GM10847 (cell line): ENCODE measurements around the gene MYO1E.

Source experiments
- POLR2A ChIP-seq: IDR thresholded peaks from 2 replicates; pipeline ENCODE4 v1.6.1; 2011; ENCODE audit not compliant: insufficient read length; ENCODE audit errors: extremely low read depth

MYO1E gene

DNA sequence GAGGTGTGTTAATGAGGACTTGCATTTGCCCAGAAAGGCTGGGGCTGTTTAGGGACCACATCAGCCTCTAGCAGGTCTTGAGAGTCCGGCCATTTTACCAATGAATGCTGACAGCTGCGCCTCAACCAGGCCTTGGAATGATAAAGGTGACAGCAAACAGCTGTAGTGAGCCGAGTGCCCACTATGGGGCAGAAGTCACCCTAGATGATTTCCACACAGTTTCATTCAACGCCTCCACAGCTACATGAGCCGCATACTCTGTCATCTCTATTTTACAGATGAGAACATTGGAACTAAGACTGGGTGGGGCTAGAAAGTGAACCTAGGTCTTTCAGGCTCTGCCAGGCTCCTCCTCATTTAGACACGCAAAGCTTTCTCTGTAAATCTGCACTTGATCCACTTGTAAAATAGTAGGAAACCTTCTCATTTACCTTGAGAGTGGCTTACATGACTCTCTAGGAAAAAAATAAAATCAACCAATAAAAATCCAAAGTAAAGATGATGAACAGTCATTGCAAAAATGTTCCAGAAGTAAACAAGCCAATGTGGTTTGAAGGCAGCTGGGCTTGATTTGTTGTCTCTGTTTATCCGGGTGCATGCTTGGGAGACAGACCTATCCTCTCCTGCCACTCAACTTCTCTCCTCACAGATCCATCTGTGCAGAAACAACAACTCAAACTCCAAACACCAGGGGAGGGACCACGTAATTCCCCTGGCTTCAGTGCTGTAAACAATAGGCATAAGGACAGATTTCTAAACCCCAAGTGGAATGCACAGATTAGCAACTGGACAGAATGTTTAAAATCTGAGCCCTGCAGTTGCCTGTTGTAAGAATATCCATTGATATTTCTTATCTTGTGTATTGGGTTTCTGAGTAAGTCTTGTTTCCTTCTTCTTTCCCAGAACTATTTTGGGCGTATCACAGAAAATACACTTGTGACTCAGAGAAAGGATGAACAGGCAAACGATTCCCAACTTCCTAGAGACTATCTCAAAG lies 197.5 kb downstream of the MYO1E start:
- no peak for TF ChIP-seq POLR2A

DNA sequence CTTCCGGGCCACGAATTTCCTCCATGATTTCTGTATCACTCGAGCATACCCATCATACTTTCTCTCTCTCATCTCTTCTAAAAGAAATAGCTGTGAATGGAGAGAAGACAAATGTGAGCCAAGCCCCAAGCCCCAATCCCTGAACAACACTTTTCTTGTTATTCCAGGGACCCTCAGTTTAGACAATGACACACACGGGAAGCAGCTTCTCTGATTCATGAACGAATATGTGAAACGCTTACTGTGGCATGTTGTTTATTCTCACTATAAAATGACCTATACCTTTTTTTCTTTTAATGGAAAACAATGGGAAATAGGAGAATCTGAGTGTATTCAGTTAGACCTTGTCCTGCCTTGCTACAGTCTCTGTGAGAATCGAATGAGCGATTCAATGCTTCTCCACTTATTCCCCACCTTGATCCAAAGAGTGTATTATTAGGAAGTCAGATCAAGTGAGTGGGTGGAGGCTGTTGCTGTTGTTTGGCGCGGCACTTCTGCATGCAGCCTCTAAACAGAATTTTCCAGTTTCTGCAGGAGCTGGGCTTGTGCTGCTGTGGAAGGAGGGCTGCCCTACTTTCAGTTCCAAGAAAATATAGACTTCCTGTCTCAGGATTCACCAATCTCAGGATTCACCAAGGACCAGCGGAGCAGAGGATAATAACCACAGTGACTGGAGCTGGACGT lies 198.4 kb downstream of the MYO1E start:
- no peak for TF ChIP-seq POLR2A

DNA sequence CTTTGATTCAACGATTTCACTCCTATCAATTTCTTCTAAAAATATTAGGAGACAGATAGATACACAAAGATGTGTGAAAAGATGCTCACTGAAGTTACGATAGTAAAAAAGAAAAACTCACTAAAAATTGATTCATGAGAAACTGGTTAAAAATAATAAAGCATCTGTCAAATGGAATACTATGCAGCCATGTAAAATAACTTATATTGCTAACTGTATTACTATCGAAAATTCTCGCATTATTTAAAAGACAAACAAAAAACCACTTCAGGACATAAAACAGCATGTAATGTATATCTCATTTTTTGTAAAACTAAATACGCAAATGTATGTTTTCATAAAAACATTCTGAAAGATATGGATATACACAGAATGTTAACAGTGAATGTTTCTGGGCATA lies 199.5 kb downstream of the MYO1E start:
- TF ChIP-seq POLR2A: no peak

DNA sequence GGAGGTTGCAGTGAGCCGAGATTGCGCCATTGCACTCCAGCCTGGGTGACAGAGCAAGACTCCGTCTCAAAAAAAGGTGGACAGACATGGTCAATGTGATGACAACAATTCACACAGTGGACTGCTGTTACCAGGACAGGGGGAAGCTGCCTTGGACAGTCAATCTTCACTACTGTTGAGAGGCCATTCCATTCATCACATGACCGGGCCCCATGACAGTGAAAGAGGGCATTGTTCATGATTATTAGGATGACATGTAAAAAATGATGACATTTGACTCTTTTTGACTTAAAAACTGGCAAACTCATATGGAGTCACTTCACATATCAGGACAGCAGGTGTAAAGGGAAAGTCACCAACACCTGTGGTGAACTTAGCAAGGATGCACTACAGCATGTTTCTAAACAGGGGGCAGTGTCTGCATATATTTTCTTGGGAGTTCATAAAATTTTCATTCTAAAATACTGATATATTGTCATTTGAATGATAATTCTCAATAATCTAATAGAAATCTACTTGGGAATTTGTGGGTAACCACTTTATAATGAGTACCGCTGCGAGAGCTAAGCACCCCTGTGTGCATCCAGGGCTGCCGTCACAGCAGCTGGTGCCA lies 200.3 kb downstream of the MYO1E start:
- TF ChIP-seq POLR2A: no peak

DNA sequence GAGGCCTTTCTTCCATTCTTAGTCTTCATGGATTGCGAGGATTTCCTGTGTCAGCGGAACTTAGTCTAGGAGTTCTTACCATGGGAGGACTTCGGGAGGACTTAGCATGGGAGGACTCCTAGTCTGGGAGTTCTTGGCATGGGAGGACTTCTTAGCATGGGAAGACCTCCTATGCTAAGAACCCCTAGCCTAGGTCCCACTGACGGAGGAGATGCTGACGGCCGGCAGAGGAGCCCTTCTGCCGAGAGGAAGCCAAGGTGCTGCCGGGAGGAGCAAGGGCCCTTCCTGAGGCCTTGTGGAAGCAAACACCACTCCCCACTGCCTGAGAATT lies 201.6 kb downstream of the MYO1E start:
- TF ChIP-seq POLR2A: no peak

DNA sequence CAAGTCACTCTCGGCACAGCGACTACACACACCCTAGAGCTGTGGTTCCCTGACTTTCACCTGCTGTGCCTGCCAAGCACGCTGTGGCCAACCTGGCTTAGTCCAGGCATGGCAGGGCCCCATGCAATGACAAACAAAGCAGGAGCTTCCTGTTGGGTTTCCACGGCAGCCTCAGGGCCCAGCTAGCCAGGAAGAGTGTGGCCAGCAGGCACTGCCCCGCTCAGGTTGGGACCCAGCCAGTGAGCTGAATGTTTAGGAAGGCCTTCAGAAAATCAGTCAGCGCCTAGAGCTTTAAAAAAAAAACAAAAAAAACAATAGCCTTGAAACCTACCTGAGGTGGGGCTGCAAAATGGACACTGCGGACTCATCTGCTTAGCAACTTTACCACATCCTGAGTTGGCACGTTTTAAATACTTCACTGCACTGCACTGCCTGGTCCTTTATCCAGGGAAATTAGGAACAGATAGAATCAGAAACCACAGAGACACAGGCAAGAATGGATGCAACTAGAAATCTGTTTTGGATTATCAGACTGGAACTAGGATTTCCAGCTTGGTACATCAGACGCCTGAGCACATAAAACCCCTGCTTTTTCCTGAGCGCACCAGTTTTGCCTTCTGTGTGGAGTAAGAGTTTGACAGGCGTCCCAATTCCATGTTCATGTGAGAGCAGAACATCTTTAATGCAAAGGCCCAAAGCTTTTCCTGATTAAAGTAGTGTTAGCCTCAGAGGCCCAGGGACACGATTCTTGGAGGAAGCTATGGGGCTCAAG lies 202.2 kb downstream of the MYO1E start:
- TF ChIP-seq POLR2A: no peak

DNA sequence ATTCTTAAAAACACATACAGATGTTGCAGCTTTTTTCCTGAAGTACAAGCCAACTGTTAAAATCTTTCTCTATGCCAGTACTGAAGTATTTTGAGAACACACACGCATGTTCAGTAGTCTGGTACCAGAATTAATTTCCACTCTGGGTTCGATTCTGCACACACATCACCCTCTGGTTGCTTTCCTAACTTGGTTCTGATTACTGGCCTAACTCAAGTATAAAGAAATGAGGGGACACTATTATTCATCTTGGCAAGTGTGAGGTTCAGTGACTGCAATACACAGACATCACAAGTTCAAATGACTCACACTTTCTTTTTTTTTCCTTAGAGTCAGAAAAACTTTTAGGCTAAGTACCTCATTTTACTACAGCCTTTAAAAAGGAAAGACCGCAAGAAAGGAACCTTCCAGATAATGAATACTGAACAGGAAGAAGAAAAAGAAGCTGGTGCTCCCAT lies 203.4 kb downstream of the MYO1E start:
- no peak for TF ChIP-seq POLR2A

DNA sequence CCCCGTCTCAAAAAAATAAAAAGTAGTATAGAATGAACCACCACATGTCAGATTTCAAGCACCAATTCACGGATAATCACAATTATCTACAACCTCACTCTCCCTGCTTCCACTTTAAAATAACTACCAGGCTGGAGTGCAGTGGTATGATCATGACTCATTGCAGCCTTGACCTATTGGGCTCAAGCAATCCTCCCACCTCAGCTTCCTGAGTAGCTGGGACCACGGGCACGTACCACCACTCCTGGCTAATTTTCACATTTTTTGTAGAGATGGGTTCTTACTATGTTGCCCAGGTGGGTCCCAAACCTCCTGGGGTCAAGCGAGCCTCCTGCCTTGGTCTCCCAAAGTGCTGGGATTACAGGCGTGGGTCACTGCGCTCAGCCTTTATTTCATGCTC lies 204.1 kb downstream of the MYO1E start:
- TF ChIP-seq POLR2A: no peak

DNA sequence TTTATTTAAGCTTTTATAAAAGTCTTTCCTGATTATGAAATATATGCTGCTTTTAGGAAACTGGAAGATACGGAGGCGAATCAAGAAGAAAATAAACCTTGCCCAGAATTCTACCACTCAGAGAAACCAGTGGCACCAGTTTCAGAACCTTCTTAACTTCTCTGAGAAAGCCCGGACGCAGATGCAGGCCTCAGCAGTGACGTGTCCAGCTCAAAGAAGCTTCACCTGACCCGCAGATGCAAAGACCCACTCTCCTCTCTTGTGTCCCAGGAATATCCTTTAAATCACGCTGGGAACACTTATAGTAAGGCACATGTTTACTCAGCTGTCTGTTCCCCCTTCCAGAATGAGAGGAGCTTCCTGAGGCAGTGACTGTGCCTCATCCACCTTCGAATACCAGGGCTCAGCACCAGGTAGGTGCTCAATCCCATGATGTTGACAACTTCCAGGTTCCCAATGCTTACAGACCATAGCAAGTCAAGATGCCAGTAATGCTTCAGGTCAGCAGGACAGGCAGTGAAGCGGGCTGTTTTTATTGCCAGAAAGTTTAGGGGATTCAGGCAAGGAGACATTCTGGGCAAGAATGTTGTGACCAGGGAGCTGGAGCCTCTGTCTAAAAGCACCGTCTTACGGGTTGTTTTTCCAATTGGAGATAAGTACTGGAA lies 205.9 kb downstream of the MYO1E start:
- no peak for TF ChIP-seq POLR2A

DNA sequence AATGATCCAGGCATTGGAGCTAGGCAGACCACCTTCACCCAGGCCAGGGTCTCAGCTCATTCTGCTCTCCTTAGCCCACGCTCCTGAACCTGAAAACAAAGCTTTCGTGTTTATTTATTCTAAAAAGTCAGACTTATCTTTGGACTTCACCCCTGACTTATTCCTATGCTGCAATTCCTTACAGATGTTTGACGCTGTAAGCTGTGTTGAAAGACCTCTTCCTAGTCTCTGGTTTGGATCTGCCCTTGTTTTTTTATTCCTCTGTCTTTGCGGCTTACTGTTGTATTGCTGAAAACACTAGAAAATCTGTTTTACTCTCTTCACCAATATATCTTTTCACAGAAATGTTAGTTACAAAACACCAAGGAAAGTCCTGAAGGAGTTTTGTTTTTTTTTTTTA lies 206.5 kb downstream of the MYO1E start:
- TF ChIP-seq POLR2A: no peak

DNA sequence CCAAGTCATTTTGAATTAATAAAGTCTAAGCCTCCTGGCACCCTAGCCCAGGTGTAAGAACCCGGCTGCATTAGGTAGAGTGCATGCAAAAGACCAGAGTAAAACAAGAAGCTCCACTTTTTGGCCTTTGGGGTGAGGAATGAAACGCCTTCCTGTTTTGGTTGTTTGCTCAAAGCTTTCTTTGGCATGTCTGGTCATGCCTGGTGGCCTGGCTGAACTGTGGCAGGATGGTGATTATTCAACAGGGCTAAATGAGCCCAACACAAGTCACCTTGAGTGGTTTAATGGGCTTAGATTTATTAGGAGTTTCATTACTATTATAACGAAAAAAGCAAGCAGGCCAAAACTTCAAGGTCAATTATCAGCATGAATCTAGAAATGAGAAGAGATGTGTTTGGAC lies 206.9 kb downstream of the MYO1E start:
- no peak for TF ChIP-seq POLR2A

DNA sequence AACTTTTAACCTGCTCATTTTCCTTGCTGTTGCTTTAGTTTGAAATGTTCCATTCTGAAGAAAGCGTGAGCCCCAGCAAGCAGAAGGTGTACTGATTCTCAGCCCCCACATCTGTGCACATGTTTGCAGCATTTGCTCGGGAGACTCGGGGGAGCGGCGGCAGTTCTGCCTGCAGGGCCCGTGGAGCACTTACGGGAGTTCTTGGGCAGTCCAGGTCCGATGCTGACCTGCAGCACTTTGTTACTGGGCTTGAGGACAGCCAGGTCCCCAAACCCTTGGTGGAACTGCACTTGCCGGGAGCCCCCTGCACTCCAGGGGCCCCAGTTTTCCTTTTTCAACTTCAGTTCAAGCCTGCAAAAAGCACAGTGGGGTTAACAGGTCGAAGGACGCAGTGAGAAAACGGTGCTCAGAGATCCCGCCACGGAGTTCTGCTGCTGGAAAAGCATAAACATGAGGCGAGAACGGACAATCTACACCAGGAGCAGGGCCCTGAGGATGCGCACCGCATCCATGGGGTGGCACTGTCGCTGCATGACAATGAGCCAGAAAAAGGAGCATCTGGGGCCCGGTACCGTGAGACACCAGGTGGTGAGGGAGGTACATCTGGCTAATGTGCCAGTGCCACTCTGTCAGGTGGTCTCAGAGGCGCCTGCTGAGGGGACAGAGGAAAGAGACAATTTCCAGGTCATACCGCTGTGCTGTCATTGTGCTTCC lies 211.6 kb downstream of the MYO1E start:
- no peak for TF ChIP-seq POLR2A

DNA sequence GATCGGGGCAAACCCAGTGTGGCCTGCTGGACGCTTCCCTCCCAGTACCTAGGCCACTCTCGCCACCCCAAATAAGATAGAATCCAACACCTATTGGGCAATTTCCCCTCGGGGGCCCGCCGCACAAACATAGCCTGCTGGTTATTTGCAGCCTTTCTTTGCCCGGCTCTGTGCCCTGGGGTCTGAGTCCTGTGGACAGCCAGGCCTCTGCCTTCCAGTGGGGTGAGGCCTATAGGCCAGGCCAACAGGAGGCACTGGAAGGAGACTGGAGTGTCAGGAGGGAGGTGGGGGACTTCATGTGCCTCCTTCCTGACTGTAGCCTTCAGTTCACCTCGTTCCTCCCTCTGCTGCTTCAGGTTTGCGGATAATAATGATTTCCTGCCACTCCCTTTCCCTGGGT lies 213.5 kb downstream of the MYO1E start:
- no peak for TF ChIP-seq POLR2A

DNA sequence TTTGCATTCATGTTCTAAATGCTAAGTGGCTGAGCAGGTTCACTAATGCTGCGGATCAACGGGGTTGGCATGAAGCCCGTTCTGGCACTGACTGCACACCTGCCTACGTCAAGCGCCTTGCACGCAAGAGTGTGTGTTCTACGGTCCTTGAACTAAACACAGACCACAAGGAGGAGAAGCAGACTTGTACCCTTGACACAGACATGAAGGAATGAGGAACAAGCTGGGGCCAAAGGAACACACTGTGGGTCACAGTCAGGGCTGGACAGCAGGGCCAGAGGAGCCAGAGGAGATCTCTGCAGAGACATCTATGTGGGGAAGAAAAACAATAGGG lies 214.0 kb downstream of the MYO1E start:
- no peak for TF ChIP-seq POLR2A
